ENCODE results near the gene ITGA11.

The ITGA11 gene

DNA sequence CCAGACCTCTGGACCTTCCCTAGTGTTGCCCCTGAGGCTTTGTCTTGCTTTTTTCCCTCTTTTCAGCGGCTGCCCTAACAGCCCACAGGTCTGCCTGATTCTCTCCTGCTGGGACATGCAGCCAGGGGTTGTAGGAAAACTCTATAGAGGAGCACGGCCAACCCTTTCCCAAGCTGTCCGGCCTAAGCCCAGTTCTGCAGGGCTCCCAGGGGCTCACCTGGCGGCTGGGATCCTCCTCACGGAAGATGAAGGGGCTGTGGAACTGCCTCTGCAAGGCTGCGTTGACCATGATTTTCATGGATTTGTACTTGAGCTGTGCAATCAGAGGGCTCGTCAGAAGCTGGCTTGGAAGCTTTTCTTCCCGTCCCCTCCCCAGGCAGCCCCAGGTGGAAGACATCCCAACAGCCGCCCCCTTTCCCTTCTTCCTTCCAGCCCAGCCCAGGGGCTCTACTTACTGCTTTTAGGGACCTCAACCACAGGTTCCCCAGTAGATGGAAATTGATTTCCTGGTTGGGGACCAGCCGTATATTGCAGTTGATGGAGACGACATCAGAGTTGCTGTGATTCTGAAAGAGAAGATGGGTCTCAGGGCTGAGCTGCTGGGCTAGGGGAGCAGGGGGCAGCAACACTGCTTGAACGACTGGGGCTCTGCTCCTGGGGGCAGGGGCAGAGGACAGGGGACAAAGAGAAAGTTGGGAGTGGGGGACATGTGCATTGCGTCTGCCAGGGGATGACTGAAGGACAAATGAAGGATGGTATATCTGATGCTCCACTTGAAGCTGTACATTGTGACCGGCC lies 124.6 kb downstream of the ITGA11 start:
- no peak for DNase-seq

GRCh38 chr15:68305420-68305871 lies 126.5 kb downstream of the ITGA11 start:
- no peak for DNase-seq

DNA sequence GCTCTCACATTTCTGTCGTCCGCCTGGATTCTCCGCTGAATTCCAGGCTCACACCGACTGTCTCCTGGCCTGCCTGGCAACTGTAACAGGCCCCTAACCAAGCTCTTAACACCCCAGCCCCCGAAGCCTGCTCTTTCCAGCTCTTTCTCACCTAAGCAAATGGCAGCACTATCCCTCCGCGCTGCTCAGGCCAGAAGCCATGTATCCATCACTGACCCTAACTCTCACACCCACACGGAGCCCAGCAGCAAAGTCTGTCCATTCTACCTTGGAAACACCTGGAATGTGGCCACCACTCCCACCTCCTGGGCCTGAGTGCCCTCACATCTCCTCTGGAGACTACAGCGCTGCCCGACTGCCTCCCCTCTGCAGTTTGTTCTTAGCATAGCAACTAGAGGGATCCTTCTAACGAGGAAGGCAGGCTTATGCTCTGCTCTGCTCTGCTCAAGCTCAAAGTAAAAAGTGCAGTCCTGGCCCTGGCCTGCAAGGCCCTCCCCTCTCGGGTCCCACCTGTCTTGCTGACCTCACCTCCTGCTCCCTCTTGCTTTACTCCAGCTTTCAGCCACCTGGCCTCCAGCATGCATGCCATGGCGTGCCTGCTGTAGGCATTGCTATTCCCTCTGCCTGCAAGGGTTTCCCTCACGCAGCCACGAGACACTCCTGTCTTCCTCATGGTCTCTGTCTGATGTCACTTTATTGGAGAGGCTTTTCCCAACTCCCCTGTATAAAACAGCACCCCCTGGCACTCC lies 127.2 kb downstream of the ITGA11 start:
- DNase-seq, result no peak

- no peak for DNase-seq
These were observed 128.2 kb downstream of the ITGA11 start for GRCh38 chr15:68303560-68304436.

- no peak for DNase-seq
These were observed 128.8 kb downstream of the ITGA11 start for GRCh38 chr15:68303134-68303533.

GRCh38 chr15:68302729-68303128 lies 129.2 kb downstream of the ITGA11 start:
- no peak for DNase-seq

GRCh38 chr15:68301301-68301700 lies 130.7 kb downstream of the ITGA11 start:
- no peak for DNase-seq

DNA sequence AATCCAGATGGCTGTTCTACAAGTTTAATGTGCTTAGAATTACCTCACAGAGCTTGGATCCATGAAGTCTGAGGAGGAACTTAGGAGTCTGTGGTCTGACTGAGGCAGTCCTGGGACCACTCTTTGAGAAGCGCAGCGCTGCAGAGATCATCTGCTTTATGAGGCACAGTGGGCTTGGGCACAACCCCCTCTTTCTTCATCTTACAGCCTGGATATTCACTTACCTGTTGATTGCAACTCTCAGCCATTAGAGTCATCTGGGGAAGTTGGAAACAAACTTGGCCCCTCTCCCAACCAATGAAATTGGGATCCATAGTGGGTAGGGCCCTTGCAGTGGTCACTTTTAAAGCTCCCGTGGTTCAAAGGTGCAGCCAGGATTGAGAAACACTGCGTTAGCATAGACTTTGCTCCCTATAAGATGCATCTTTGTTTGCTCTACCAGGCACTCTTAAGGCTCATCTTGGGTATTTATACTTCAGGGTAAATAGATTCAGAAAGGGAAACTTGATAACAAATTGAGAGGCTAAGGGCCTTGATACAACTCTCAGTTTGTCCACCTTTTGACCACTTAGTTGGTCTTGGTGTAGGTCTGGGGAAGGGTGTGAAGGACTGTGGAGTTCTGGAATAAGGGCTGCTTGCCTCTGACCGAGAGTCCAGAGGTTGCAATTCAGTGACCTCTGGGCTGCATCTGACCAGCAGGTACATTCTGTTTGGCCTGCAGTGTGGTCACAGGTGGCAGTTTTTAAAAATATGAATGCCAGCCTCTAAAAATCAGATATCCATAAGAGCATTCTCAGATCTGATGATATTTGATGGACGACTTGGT lies 131.6 kb downstream of the ITGA11 start:
- no peak for DNase-seq

GRCh38 chr15:68299436-68299835 lies 132.5 kb downstream of the ITGA11 start:
- no peak for DNase-seq

DNA sequence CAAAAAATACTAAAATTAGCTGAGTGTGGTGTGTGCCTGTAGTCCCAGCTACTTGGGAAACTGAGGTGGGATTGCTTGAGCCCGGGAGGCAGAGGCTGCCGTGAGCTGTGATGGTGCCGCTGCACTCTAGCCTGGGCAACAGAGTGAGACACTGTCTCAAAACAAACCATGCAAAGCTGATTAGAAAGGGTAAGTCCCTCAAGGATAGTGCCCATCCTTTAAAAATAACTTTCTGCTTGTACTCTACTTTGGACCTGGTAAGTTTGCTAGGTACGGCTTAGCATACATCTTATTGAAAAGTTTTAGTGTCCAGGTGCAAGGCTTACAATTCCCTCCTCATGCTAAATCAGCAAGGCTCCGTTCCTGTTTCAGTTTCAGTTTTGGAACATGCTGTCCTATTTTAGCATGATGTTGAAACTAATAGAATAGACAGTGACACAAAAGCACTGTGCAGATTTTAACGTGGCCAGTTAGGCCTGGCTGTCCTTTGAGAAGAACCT lies 133.0 kb downstream of the ITGA11 start:
- no peak for DNase-seq

GRCh38 chr15:68298336-68298735 lies 133.6 kb downstream of the ITGA11 start:
- DNase-seq, result no peak

GRCh38 chr15:68295014-68295805 lies 136.8 kb downstream of the ITGA11 start:
- no peak for DNase-seq

- no peak for DNase-seq
These were observed 139.0 kb downstream of the ITGA11 start for GRCh38 chr15:68292967-68293366.

DNA sequence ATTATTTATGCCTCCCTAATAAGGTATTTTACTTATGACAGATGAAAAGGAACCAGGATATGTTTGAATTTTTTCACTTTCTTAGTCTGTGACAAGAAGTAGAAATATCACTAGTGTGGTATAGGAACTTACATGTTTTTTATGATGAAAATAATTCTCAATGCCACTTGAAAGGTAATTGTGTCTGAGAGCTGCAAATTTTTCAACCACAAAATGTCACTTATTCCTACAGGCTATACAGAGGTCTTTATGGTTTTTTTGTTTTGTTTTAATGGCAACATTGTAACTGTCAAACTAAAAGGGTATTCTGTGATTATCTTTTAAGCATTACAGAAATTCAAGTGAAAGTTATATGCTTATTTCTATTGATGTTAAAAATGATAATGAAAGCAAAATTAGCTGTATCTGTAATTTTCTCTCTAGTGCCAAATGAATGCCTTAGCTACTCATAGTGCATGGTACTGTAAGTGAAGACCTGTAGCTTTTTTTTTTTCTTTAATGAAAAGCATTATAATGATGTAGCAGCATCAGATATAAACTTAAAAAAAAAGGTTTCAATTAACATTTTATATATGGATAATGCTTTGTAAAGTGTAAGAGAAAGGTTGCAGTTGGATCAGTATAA lies 139.7 kb downstream of the ITGA11 start:
- no peak for DNase-seq

DNA sequence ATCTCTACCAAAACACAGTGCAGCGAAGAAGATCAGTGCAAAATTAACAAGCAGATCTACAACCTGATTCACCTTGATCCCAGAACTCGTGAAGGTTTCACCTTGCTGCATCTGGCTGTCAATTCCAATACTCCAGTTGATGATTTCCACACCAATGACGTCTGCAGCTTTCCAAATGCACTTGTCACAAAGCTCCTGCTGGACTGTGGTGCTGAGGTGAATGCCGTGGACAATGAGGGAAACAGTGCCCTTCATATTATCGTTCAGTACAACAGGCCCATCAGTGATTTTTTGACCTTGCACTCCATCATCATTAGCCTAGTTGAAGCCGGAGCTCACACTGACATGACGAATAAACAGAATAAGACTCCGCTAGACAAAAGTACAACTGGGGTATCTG lies 141.2 kb downstream of the ITGA11 start:
- no peak for DNase-seq

- no peak for DNase-seq
These were observed 142.2 kb downstream of the ITGA11 start for GRCh38 chr15:68289621-68290352.

- DNase-seq, result no peak
These were observed 142.9 kb downstream of the ITGA11 start for GRCh38 chr15:68289057-68289456.

DNA sequence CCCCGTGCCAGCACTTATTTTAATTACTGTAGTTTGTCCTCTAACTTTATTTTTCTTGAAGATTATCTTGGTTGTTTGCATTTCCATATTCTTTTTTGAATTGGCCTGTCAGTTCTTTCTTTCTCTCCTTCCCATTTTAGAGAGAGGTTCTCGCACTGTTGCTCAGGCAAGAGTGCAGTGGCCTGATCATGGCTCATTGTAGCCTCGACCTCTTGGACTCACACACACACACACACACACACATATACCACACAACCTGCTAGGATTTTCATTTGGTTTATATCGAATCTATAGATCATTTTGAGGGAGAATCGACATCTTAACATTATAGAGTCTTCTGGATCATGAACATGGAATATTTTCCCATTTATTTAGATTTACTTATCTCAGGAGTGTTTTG lies 145.7 kb downstream of the ITGA11 start:
- DNase-seq, result no peak

- DNase-seq, result no peak
These were observed 146.5 kb downstream of the ITGA11 start for GRCh38 chr15:68285259-68285980.
